AG04449 (cell line): ENCODE data around the gene PSENEN.

Experiments
- CTCF ChIA-PET: fragments of 350-600 bp; formaldehyde crosslinking; extraction: SDS; loops from one replicate; lab custom pipeline; 2021; ENCODE audit warnings: antibody characterized with exemption; lab: Yijun Ruan, JAX
- POLR2A ChIA-PET: fragments of 400-600, 350-600 bp; formaldehyde crosslinking; extraction: SDS; loops from one replicate; lab custom pipeline; 2020; ENCODE audit warnings: antibody characterized with exemption, inconsistent platforms; lab: Yijun Ruan, JAX
- DNase-seq: peaks from one replicate; pipeline ENCODE4 v3.0.0-alpha.2; 2010; ENCODE audit warnings: low read depth, low spot score
- H3K4me3 ChIP-seq: 2 replicates; pipeline ENCODE4 v1.5.1; 2011; ENCODE audit warnings: low read depth, mild to moderate bottlenecking, control low read depth, low read length
- TF ChIP-seq, protein P1 (sequence below): IDR thresholded peaks from one replicate; pipeline ENCODE4 v1.5.1; 2011; ENCODE audit warnings: mild to moderate bottlenecking, moderate library complexity, low read length, control low read depth, inconsistent platforms; ENCODE audit not compliant: insufficient read depth; ENCODE audit errors: missing control alignments

Gene PSENEN

DNA sequence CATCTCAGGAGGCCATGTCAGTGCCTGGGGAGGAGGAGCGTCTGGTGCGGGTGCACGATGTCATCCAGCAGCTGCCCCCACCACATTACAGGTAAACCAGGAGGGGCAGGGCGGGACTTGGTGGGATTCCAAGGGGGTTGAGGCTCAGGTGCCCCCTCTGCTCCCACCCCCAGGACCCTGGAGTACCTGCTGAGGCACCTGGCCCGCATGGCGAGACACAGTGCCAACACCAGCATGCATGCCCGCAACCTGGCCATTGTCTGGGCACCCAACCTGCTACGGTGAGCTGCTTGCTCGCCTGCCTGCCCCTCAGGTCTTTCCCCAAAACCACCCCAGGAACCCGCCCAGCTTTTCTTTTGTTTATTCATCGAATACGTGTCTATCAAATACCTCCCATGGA is 37.1 kb downstream of the PSENEN start:
- CTCF ChIA-PET = no interaction called here
- POLR2A ChIA-PET = no interaction called here
- H3K4me3 ChIP-seq = no peak overlapping the region
- DNase-seq = no peak
- TF ChIP-seq, protein P1, sequence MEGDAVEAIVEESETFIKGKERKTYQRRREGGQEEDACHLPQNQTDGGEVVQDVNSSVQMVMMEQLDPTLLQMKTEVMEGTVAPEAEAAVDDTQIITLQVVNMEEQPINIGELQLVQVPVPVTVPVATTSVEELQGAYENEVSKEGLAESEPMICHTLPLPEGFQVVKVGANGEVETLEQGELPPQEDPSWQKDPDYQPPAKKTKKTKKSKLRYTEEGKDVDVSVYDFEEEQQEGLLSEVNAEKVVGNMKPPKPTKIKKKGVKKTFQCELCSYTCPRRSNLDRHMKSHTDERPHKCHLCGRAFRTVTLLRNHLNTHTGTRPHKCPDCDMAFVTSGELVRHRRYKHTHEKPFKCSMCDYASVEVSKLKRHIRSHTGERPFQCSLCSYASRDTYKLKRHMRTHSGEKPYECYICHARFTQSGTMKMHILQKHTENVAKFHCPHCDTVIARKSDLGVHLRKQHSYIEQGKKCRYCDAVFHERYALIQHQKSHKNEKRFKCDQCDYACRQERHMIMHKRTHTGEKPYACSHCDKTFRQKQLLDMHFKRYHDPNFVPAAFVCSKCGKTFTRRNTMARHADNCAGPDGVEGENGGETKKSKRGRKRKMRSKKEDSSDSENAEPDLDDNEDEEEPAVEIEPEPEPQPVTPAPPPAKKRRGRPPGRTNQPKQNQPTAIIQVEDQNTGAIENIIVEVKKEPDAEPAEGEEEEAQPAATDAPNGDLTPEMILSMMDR = no peak

GRCh38 chr19:35783469-35784434 is 38.3 kb downstream of the PSENEN start:
- TF ChIP-seq, protein P1 = no peak
- H3K4me3 ChIP-seq = no peak overlapping the region
- DNase-seq = no peak
- ChIA-PET CTCF (no interaction called here), POLR2A (no interaction called here)

GRCh38 chr19:35784503-35785338 is 39.3 kb downstream of the PSENEN start:
- H3K4me3 ChIP-seq = no peak overlapping the region
- TF ChIP-seq, protein P1 = no peak
- CTCF ChIA-PET = no interaction called here
- POLR2A ChIA-PET = no interaction called here
- DNase-seq = no peak

DNA sequence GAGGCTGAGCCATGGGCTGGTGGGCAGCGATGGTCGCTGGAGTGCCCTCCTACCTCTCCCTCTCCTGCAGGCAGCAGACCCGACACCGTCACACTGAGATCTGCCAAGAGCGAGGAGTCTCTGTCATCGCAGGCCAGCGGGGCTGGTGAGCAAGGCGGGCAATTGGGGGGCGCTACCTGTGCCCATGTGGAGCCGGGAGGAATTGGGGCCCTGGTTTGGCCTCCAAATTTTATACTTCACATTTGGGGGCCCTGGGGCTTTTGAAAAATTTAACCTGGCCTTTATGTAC is 39.8 kb downstream of the PSENEN start:
- ChIA-PET POLR2A (no interaction called here), CTCF (no interaction called here)
- DNase-seq = no peak
- TF ChIP-seq, protein P1 = no peak
- H3K4me3 ChIP-seq = no peak overlapping the region

- TF ChIP-seq, protein P1 = no peak
- ChIA-PET CTCF (no interaction called here), POLR2A (no interaction called here)
- H3K4me3 ChIP-seq = no peak overlapping the region
- DNase-seq = no peak
Observed at GRCh38 chr19:35786299-35787160, 41.1 kb downstream of the PSENEN start.
